ENCODE measurements around the gene PACS1. TPM values are rescaled to one million over a fixed set of nuclear protein-coding genes. Genes with fewer than 3 reads are reported as not detected.

The PACS1 gene
- total and polyA plus RNA-seq, 2 donors (not counting 1 experiment from before 2014, with no cell fraction given), result 131 to 303 TPM

DNA sequence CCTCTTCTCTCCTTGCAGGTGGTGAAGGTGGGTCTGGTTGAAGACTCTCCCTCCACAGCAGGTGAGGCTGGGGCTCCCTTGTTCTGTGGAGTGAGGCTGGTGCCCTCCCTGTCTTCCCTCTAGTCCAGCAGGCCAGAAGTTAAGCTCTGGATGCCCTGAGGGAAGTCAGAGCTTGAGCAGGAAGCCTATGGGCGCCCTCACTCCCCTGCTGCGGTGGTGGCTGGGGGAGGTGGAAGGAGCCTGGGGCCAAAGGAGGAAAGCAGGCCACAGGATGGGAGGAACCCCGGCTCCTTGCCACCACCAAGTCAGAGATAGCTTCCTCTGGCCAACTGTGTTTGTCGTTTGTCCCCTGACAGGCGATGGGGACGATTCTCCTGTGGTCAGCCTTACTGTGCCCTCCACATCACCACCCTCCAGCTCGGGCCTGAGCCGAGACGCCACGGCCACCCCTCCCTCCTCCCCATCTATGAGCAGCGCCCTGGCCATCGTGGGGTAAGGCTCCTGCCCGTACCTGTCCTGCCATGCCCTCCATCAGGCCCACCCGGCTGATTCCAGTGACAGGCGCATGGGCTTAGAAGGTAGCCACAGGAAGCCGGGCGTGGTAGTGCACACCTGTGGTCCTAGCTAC, 168.8 kb downstream of the PACS1 start:
- Histone ChIP-seq H3K27me3 (replicated peaks in 1 of 4; ENCODE audit: control extremely low read depth in 1 of 4, control insufficient read depth in 3 of 4, insufficient read depth in 4 of 4, low read length in 3 of 4) (no peaks in the 10 kb centered on the region), H3K9me3 (ENCODE audit: control extremely low read depth in 1 of 3, control insufficient read depth in 2 of 3, insufficient read depth in 1 of 3, low read length in 2 of 3) (no peaks in the 10 kb centered on the region), H3K4me3 (ENCODE audit: control extremely low read depth in 1 of 5, extremely low read depth in 1 of 5, insufficient read depth in 1 of 5, low read depth in 2 of 5, low read length in 4 of 5) (no peak overlapping the region), H2AFZ (ENCODE audit: insufficient read depth, low read depth, low read length, poor library complexity, severe bottlenecking) (no peak overlapping the region), H3K27ac (ENCODE audit: low read length in 2 of 2) (no peak overlapping the region), H3K4me1 (ENCODE audit: control insufficient read depth in 2 of 2, insufficient read depth in 2 of 2, low read length in 2 of 2) (peaks cover 0 to 11% of the 10 kb centered on the region in 2 donors), H3K79me2 (ENCODE audit: control insufficient read depth, insufficient read depth, low read length) (no peaks in the 10 kb centered on the region), H3K36me3 (replicated peaks in 1 of 2; ENCODE audit: control extremely low read depth in 1 of 2, control insufficient read depth in 1 of 2, extremely low read depth in 1 of 2, insufficient read depth in 2 of 2, low read length in 1 of 2) (peaks cover 0 to 91% of the 10 kb centered on the region in 2 experiments), H3K4me2 (replicated peaks; ENCODE audit: low read depth, low read length, poor library complexity, severe bottlenecking) (no peak overlapping the region), H4K20me1 (ENCODE audit: control insufficient read depth, insufficient read depth, low read length, poor library complexity, severe bottlenecking) (peaks cover 35% of the 10 kb centered on the region), H3K9ac (ENCODE audit: low read length) (no peak overlapping the region)
- Mint-ChIP-seq H3K4me3 (no peak overlapping the region), H3K4me1 (peaks cover 8% of the 10 kb centered on the region), H3K9me3 (ENCODE audit: insufficient read depth) (no peaks in the 10 kb centered on the region), H3K27ac (no peak overlapping the region), H3K27me3 (no peaks in the 10 kb centered on the region)
- CTCF ChIA-PET, result interaction anchor here (1.8 kb wide), 1 partner anchor 17 kb away, joined by 4 read pairs; no protein-coding TSS in a partner anchor
- no peak for DNase-seq
- no peak for TF ChIP-seq EZH2 (IDR thresholded peaks at IDR 0.05; ENCODE audit: borderline replicate concordance, insufficient read depth, low read depth, low read length, poor library complexity, severe bottlenecking)
- no peak for TF ChIP-seq CTCF (IDR thresholded peaks at IDR 0.05)
- ATAC-seq (ENCODE audit: low read depth), result no peak
- intact Hi-C loops (cut with micrococcal nuclease), result no loop called here
- POLR2A ChIA-PET, result no interaction called here
- 94% methylated on average over 17 of the region's 17 CpGs for WGBS (ENCODE audit: insufficient coverage)

DNA sequence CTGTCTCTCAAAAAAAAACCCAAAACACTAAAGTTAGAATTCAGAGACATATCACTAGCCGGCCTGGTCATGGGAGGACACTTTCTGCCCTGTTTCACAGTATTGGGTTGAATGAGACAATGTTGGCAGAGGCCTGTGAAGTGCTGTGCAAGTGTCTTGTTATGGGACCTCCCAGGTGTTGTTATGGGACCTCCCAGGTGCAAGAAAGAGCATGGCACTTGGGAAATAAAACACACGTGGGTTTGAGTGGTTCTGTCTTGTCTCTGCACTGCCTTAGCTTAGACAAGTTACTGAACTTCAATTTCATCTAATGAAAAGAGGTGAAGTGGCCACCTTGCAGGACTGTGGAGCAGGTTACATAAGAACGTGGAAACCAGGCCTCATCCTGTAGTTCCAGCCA, 169.4 kb downstream of the PACS1 start:
- no peak overlapping the region for H3K27ac ChIP-seq (ENCODE audit: low read length in 2 of 2)
- H3K27me3 ChIP-seq (replicated peaks in 1 of 4; ENCODE audit: control extremely low read depth in 1 of 4, control insufficient read depth in 3 of 4, insufficient read depth in 4 of 4, low read length in 3 of 4), result no peaks in the 10 kb centered on the region
- H3K4me2 ChIP-seq (replicated peaks; ENCODE audit: low read depth, low read length, poor library complexity, severe bottlenecking), result no peak overlapping the region
- no peak overlapping the region for H3K9ac ChIP-seq (ENCODE audit: low read length)
- Mint-ChIP-seq H3K4me3 (no peak overlapping the region), H3K4me1 (peaks cover 8% of the 10 kb centered on the region), H3K9me3 (ENCODE audit: insufficient read depth) (no peaks in the 10 kb centered on the region), H3K27me3 (no peaks in the 10 kb centered on the region), H3K27ac (no peak overlapping the region)
- TF ChIP-seq EZH2 (IDR thresholded peaks at IDR 0.05; ENCODE audit: borderline replicate concordance, insufficient read depth, low read depth, low read length, poor library complexity, severe bottlenecking), result no peak
- TF ChIP-seq CTCF (IDR thresholded peaks at IDR 0.05), result no peak
- H3K79me2 ChIP-seq (ENCODE audit: control insufficient read depth, insufficient read depth, low read length), result no peaks in the 10 kb centered on the region
- intact Hi-C loops (cut with micrococcal nuclease), result no loop called here
- no peaks in the 10 kb centered on the region for H3K9me3 ChIP-seq (ENCODE audit: control extremely low read depth in 1 of 3, control insufficient read depth in 2 of 3, insufficient read depth in 1 of 3, low read length in 2 of 3)
- ATAC-seq (ENCODE audit: low read depth) (no peak), DNase-seq (no peak)
- CTCF ChIA-PET, result interaction anchor here (1.8 kb wide), 1 partner anchor 17 kb away, joined by 4 read pairs; no protein-coding TSS in a partner anchor
- POLR2A ChIA-PET, result no interaction called here
- H3K4me3 ChIP-seq (ENCODE audit: control extremely low read depth in 1 of 5, extremely low read depth in 1 of 5, insufficient read depth in 1 of 5, low read depth in 2 of 5, low read length in 4 of 5), result no peak overlapping the region
- WGBS (ENCODE audit: insufficient coverage), result 74% methylated on average over 3 of the region's 3 CpGs
- H4K20me1 ChIP-seq (ENCODE audit: control insufficient read depth, insufficient read depth, low read length, poor library complexity, severe bottlenecking), result peaks cover 29% of the 10 kb centered on the region
- no peak overlapping the region for H2AFZ ChIP-seq (ENCODE audit: insufficient read depth, low read depth, low read length, poor library complexity, severe bottlenecking)
- peaks cover 0 to 90% of the 10 kb centered on the region in 2 experiments for H3K36me3 ChIP-seq (replicated peaks in 1 of 2; ENCODE audit: control extremely low read depth in 1 of 2, control insufficient read depth in 1 of 2, extremely low read depth in 1 of 2, insufficient read depth in 2 of 2, low read length in 1 of 2)
- H3K4me1 ChIP-seq (ENCODE audit: control insufficient read depth in 2 of 2, insufficient read depth in 2 of 2, low read length in 2 of 2), result peaks cover 0 to 11% of the 10 kb centered on the region in 2 donors
